H9 (cell line): ENCODE data around the gene RALGDS. TPM values are rescaled to one million over a fixed set of nuclear protein-coding genes. Genes with fewer than 3 reads are reported as not detected.

Experiments
- DNase-seq: peaks from one replicate; pipeline ENCODE4 v3.0.0-alpha.2; 2017
- H2AFZ ChIP-seq: one replicate; pipeline ENCODE4 v1.6.1; 2013; ENCODE audit warnings: mild to moderate bottlenecking, low read length, control low read depth, moderate library complexity
- H2AK5ac ChIP-seq: 2 replicates; pipeline ENCODE4 v1.6.1; 2013; ENCODE audit warnings: low read length, control low read depth, mixed read lengths; ENCODE audit not compliant: insufficient read length
- H2BK120ac ChIP-seq: one replicate; pipeline ENCODE4 v1.6.1; 2013; ENCODE audit warnings: low read depth, mild to moderate bottlenecking, low read length, control low read depth, inconsistent platforms; ENCODE audit not compliant: poor library complexity, severe bottlenecking
- H2BK12ac ChIP-seq: 2 replicates; pipeline ENCODE4 v1.6.1; 2013; ENCODE audit warnings: low read length, control low read depth, mixed read lengths, low read depth; ENCODE audit not compliant: insufficient read length
- H2BK15ac ChIP-seq: 2 replicates; pipeline ENCODE4 v1.6.1; 2013; ENCODE audit warnings: low read depth, low read length, control low read depth
- H2BK20ac ChIP-seq: one replicate; pipeline ENCODE4 v1.6.1; 2013; ENCODE audit warnings: low read depth, mild to moderate bottlenecking, low read length, control low read depth, inconsistent platforms; ENCODE audit not compliant: poor library complexity, severe bottlenecking
- H2BK5ac ChIP-seq: 2 replicates; pipeline ENCODE4 v1.6.1; 2013; ENCODE audit warnings: low read length, control low read depth, mixed read lengths; ENCODE audit not compliant: insufficient read length
- H3K14ac ChIP-seq: 2 replicates; pipeline ENCODE4 v1.6.1; 2013; ENCODE audit warnings: low read length, control low read depth; ENCODE audit not compliant: insufficient read depth
- H3K18ac ChIP-seq: 2 replicates; pipeline ENCODE4 v1.6.1; 2013; ENCODE audit warnings: low read depth, mild to moderate bottlenecking, mixed read lengths, low read length, control low read depth; ENCODE audit not compliant: insufficient read length
- H3K23ac ChIP-seq: 2 replicates; pipeline ENCODE4 v1.6.1; 2013; ENCODE audit warnings: low read length, control low read depth, mixed read lengths, low read depth; ENCODE audit not compliant: insufficient read length
- H3K23me2 ChIP-seq: 2 replicates; pipeline ENCODE4 v1.6.1; 2013; ENCODE audit warnings: low read depth, mild to moderate bottlenecking, mixed read lengths, low read length, control low read depth; ENCODE audit not compliant: insufficient read length, poor library complexity, severe bottlenecking
- H3K27ac ChIP-seq: 2 replicates; pipeline ENCODE4 v1.5.1; 2013; ENCODE audit warnings: low read length, control low read depth, mixed read lengths, low read depth; ENCODE audit not compliant: insufficient read length
- H3K27me3 ChIP-seq: 2 replicates; pipeline ENCODE4 v1.6.1; 2013; ENCODE audit warnings: low read length, control low read depth, inconsistent platforms; ENCODE audit not compliant: insufficient read depth
- H3K4ac ChIP-seq: 2 replicates; pipeline ENCODE4 v1.6.1; 2013; ENCODE audit warnings: low read depth, mild to moderate bottlenecking, control low read depth, inconsistent platforms, low read length, moderate library complexity
- H3K4me1 ChIP-seq: 2 replicates; pipeline ENCODE4 v1.6.1; 2013; ENCODE audit warnings: low read length, control low read depth, inconsistent platforms; ENCODE audit not compliant: insufficient read depth
- H3K4me2 ChIP-seq: 2 replicates; pipeline ENCODE4 v1.6.1; 2013; ENCODE audit warnings: low read length, control low read depth, mixed read lengths; ENCODE audit not compliant: insufficient read length, insufficient read depth
- H3K56ac ChIP-seq: 2 replicates; pipeline ENCODE4 v1.6.1; 2013; ENCODE audit warnings: low read depth, mild to moderate bottlenecking, mixed read lengths, low read length, control low read depth; ENCODE audit not compliant: insufficient read length
- H3K79me1 ChIP-seq: 2 replicates; pipeline ENCODE4 v1.6.1; 2013; ENCODE audit warnings: low read depth, mild to moderate bottlenecking, moderate library complexity, low read length, control low read depth, inconsistent platforms; ENCODE audit not compliant: insufficient read depth, poor library complexity, severe bottlenecking
- H3K79me2 ChIP-seq: 2 replicates; pipeline ENCODE4 v1.6.1; 2013; ENCODE audit warnings: low read length, control low read depth, inconsistent platforms; ENCODE audit not compliant: insufficient read depth
- H3K9ac ChIP-seq: 2 replicates; pipeline ENCODE4 v1.6.1; 2013; ENCODE audit warnings: low read length, control low read depth, mixed read lengths; ENCODE audit not compliant: insufficient read length; ENCODE audit errors: extremely low read depth
- H3K9me3 ChIP-seq: one replicate; pipeline ENCODE4 v1.6.1; 2013; ENCODE audit warnings: low read depth, low read length, inconsistent platforms; ENCODE audit not compliant: control insufficient read depth
- H3T11ph ChIP-seq: one replicate; pipeline ENCODE4 v1.6.1; 2013; ENCODE audit warnings: mild to moderate bottlenecking, low read length, control low read depth, inconsistent platforms
- H4K20me1 ChIP-seq: one replicate; pipeline ENCODE4 v1.6.1; 2013; ENCODE audit not compliant: control insufficient read depth, insufficient read length, insufficient read depth
- H4K5ac ChIP-seq: 2 replicates; pipeline ENCODE4 v1.6.1; 2013; ENCODE audit warnings: low read depth, mild to moderate bottlenecking, mixed read lengths, low read length, control low read depth; ENCODE audit not compliant: insufficient read length
- H4K8ac ChIP-seq: replicated peaks from 2 replicates; pipeline ENCODE4 v1.6.1; 2013; ENCODE audit warnings: low read length, control low read depth, mixed read lengths, low read depth; ENCODE audit not compliant: insufficient read length
- H4K91ac ChIP-seq: 2 replicates; pipeline ENCODE4 v1.6.1; 2013; ENCODE audit warnings: low read depth, mild to moderate bottlenecking, moderate library complexity, mixed read lengths, low read length, control low read depth; ENCODE audit not compliant: insufficient read length
- H3K27ac Mint-ChIP-seq, 3 experiments: 2 replicates in 2 of 3; 3 replicates in 1 of 3; pipeline ENCODE4 v1.8.0; 2020 to 2021; ENCODE audit warnings: mixed read lengths in 3 of 3, mild to moderate bottlenecking in 1 of 3, moderate library complexity in 1 of 3
- H3K27me3 Mint-ChIP-seq: 2 replicates; pipeline ENCODE4 v1.8.0; 2021; ENCODE audit warnings: low read depth, mild to moderate bottlenecking, moderate library complexity, mixed read lengths
- H3K36me3 Mint-ChIP-seq, 3 experiments: 2 replicates in 2 of 3; 3 replicates in 1 of 3; pipeline ENCODE4 v1.8.0; 2020 to 2021; ENCODE audit warnings: low read depth in 3 of 3, mixed read lengths in 3 of 3; ENCODE audit not compliant: insufficient read depth in 1 of 3
- H3K4me1 Mint-ChIP-seq, 2 experiments: 2 replicates each; pipeline ENCODE4 v1.8.0; 2020; ENCODE audit warnings: mixed read lengths in 2 of 2
- H3K4me3 Mint-ChIP-seq, 2 experiments: 2 replicates in 1 of 2; 3 replicates in 1 of 2; pipeline ENCODE4 v1.8.0; 2020 to 2021; ENCODE audit warnings: mild to moderate bottlenecking in 2 of 2, mixed read lengths in 2 of 2, moderate library complexity in 1 of 2
- H3K9me3 Mint-ChIP-seq, 2 experiments: 2 replicates in 1 of 2; 3 replicates in 1 of 2; pipeline ENCODE4 v1.8.0; 2020; ENCODE audit warnings: mild to moderate bottlenecking in 2 of 2, mixed read lengths in 2 of 2, moderate library complexity in 1 of 2
- WGBS: extraction: QIAGEN DNeasy Blood & Tissue Kit; methylation state at CpG from one replicate; pipeline ENCODE4 v1.1.7; 2013; ENCODE audit warnings: missing lambda C conversion rate, low lambda C conversion rate, mixed read lengths; ENCODE audit not compliant: insufficient read length; ENCODE audit errors: extremely low coverage; 5-methylcytosine and 5-hydroxymethylcytosine counted together
- total RNA-seq: library from RNA; stranded (reverse); gene quantifications from 2 replicates; pipeline ENCODE4 v1.2.1, GENCODE V29; 2021
- TF ChIP-seq, protein P1 (sequence below): fragments of 200-600 bp; sonication (generic); conservative IDR thresholded peaks from 3 replicates; pipeline ENCODE4 v1.8.0; 2021; ENCODE audit warnings: antibody characterized with exemption, mild to moderate bottlenecking

RALGDS gene
- total RNA-seq, 1 experiment from 2014 or later: 21.3 TPM

DNA sequence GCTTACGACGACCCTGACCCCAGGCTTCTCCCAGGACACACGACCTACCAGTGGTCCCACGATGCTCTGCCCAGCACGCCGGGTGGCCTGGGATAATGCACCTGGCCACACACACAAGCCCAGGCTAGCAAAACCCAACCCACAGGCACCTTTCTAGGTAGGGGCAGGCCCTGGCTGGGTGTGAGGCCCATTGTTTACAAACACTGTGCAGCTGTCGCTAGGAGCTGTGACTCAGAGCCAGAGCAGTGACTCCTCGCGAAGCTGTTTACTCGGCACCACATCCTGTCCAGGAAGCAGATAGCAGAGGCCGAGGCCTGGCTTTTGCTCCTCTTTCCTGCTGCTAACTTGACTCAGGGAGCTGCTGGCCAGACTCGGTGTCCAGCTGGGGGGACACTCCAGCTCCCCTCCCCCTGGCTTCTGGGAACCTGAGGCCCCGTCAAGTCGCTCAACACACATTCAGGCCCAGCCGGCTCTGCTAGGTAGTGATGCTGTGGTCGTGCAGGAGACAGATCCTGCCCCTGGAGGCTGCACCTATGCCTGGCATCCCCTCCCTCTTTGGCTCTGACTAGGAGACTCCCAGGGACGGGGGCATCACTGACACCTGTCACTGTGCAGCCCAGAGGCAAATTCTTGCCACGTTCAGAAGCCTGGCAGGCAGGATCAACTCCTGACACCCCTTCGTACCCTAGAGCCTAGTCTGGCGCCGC lies 12.8 kb upstream of the RALGDS start:
- H4K20me1 ChIP-seq: no peaks in the 10 kb centered on the region
- H3K79me2 ChIP-seq: no peaks in the 10 kb centered on the region
- H3K4me1 Mint-ChIP-seq: peaks cover 7 to 20% of the 10 kb centered on the region in 2 experiments; a peak in 3 of 4 replicates
- no peak overlapping the region for H4K5ac ChIP-seq
- H3K27ac ChIP-seq: no peak overlapping the region
- no peak overlapping the region for H4K8ac ChIP-seq
- H4K91ac ChIP-seq: peak overlapping the region; percentile 53
- no peaks in the 10 kb centered on the region for H3K9me3 ChIP-seq
- H3K4me2 ChIP-seq: no peak overlapping the region
- H2BK5ac ChIP-seq: no peak overlapping the region
- WGBS: no CpG with 5 or more reads among the region's 21 CpGs
- H3K36me3 Mint-ChIP-seq: no peaks in the 10 kb centered on the region
- H3K27me3 Mint-ChIP-seq: peaks cover 2% of the 10 kb centered on the region; the same call in 1 of the 2 replicates
- TF ChIP-seq, protein P1, sequence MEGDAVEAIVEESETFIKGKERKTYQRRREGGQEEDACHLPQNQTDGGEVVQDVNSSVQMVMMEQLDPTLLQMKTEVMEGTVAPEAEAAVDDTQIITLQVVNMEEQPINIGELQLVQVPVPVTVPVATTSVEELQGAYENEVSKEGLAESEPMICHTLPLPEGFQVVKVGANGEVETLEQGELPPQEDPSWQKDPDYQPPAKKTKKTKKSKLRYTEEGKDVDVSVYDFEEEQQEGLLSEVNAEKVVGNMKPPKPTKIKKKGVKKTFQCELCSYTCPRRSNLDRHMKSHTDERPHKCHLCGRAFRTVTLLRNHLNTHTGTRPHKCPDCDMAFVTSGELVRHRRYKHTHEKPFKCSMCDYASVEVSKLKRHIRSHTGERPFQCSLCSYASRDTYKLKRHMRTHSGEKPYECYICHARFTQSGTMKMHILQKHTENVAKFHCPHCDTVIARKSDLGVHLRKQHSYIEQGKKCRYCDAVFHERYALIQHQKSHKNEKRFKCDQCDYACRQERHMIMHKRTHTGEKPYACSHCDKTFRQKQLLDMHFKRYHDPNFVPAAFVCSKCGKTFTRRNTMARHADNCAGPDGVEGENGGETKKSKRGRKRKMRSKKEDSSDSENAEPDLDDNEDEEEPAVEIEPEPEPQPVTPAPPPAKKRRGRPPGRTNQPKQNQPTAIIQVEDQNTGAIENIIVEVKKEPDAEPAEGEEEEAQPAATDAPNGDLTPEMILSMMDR: no peak
- H3T11ph ChIP-seq: no peak overlapping the region
- H3K23ac ChIP-seq: no peak overlapping the region
- peak; percentile 72 for DNase-seq
- no peak overlapping the region for H3K9ac ChIP-seq
- no peaks in the 10 kb centered on the region for H3K9me3 Mint-ChIP-seq
- peak overlapping the region; percentile 84 to 96 (median 88); a peak in 5 of 7 replicates for H3K27ac Mint-ChIP-seq
- H3K14ac ChIP-seq: peak overlapping the region; percentile 81
- H3K56ac ChIP-seq: no peak overlapping the region
- H2BK12ac ChIP-seq: peak overlapping the region; percentile 29
- H3K4me3 Mint-ChIP-seq: no peak overlapping the region
- H2BK20ac ChIP-seq: no peak overlapping the region
- peak overlapping the region; percentile 82 for H3K18ac ChIP-seq
- no peaks in the 10 kb centered on the region for H3K4me1 ChIP-seq
- H3K79me1 ChIP-seq: no peaks in the 10 kb centered on the region
- no peaks in the 10 kb centered on the region for H3K27me3 ChIP-seq
- no peak overlapping the region for H2AFZ ChIP-seq
- H3K4ac ChIP-seq: peak overlapping the region; percentile 74
- no peak overlapping the region; the same call in 1 of the 2 replicates for H2BK15ac ChIP-seq
- no peak overlapping the region for H2AK5ac ChIP-seq
- peaks cover 3% of the 10 kb centered on the region for H3K23me2 ChIP-seq
- no peak overlapping the region for H2BK120ac ChIP-seq
